Naive thymus-derived CD8-positive, alpha-beta T cell (primary cell): Measurements from ENCODE around the gene DNAJA1. TPM values are rescaled to one million over a fixed set of nuclear protein-coding genes. Genes with fewer than 3 reads are reported as not detected.
"Not testable (repeated sequence)": the region's sequence is repeated elsewhere in the genome, so short reads cannot be mapped to it uniquely, and the experiment has no call there.

Experiments used
- ATAC-seq, 2 donors: fragments of 150-1000 bp; cut with Tn5 transposase in 1 of 2; sonication (Bioruptor Pico), chemical (Tn5 transposase) in 1 of 2; 1 replicate in 1 of 2; 2 replicates in 1 of 2; pipeline ENCODE4 v1.10.0; 2021; ENCODE audit warnings: mild to moderate bottlenecking in 2 of 2, moderate library complexity in 2 of 2
- POLR2A ChIA-PET: fragments of 350-600 bp; sonication (Branson Sonifier 250); formaldehyde crosslinking; loops from one replicate; lab custom pipeline; 2021; ENCODE audit warnings: antibody characterized with exemption; lab: Charles Lee
- DNase-seq, 10 donors: peaks; one replicate each; pipeline versions ENCODE4 v3.0.0 to v3.0.0-alpha.2; 2020 to 2022
- H3K27ac Mint-ChIP-seq, 10 donors: one replicate each; pipeline ENCODE4 v1.8.0; 2020 to 2022; ENCODE audit warnings: mild to moderate bottlenecking in 10 of 10, mixed read lengths in 10 of 10, moderate library complexity in 4 of 10, inconsistent platforms in 1 of 10
- H3K27me3 Mint-ChIP-seq, 5 donors: one replicate each; pipeline ENCODE4 v1.8.0; 2021 to 2022; ENCODE audit warnings: mixed read lengths in 5 of 5
- H3K36me3 Mint-ChIP-seq, 3 donors: one replicate each; pipeline ENCODE4 v1.8.0; 2020 to 2022; ENCODE audit warnings: mixed read lengths in 3 of 3, mild to moderate bottlenecking in 2 of 3, inconsistent platforms in 1 of 3
- H3K4me1 Mint-ChIP-seq, 4 donors: one replicate each; pipeline ENCODE4 v1.8.0; 2021 to 2022; ENCODE audit warnings: mixed read lengths in 4 of 4
- H3K4me3 Mint-ChIP-seq, 10 donors: one replicate each; pipeline ENCODE4 v1.8.0; 2020 to 2022; ENCODE audit warnings: mild to moderate bottlenecking in 10 of 10, mixed read lengths in 10 of 10, moderate library complexity in 6 of 10, inconsistent platforms in 1 of 10
- H3K9me3 Mint-ChIP-seq, 9 donors: one replicate each; pipeline ENCODE4 v1.8.0; 2020 to 2022; ENCODE audit warnings: mixed read lengths in 9 of 9, mild to moderate bottlenecking in 3 of 9, inconsistent platforms in 1 of 9, moderate library complexity in 1 of 9
- polyA plus RNA-seq, 3 donors: library from polyadenylated mRNA; unstranded; fragments of 300-500 nt; fragmentation: Illumina TruSeq; gene quantifications; one replicate each; pipeline ENCODE4 v1.2.3, GENCODE V29; 2021
- total RNA-seq, 8 experiments: library from RNA in 2 of 8; stranded (reverse) in 2 of 8; gene quantifications; one replicate each; pipeline ENCODE4 v1.2.3 and lab custom pipeline; 2021 to 2026

Gene DNAJA1
- total RNA-seq (10 to 100 TPM; 70.7 to 71.3 TPM), polyA plus RNA-seq (100 to 1,000 TPM in 1 of 3 donors, 10 to 100 TPM in 2; 62.8 to 101 (median 70.7) TPM), total RNA-seq (lab: John Stamatoyannopoulos, UW) (106 to 841 (median 542) reads per million in 6 experiments)

- POLR2A ChIA-PET, result interaction anchor here (0.6 to 3.2 kb wide), 20 partner anchors 9 to 646 kb away, joined by 3 to 19 read pairs (median 4); partner anchors contain the start of genes APTX, B4GALT1, BAG1 and CHMP5
- Mint-ChIP-seq H3K4me1 (peaks cover 39 to 79% (median 75%) of the 10 kb centered on the region in 4 donors), H3K9me3 (no peaks in the 10 kb centered on the region), H3K27ac (peak within 1 kb of the TSS; percentile 83 to 98 (median 96)), H3K36me3 (peaks cover 0 to 59% (median 18%) of the 10 kb centered on the region in 3 donors), H3K27me3 (no peaks in the 10 kb centered on the region), H3K4me3 (peak within 1 kb of the TSS; percentile 84 to 98 (median 92))
- DNase-seq, result peak; percentile 91 to 97 (median 96)
- peak; percentile 79 to 83 for ATAC-seq
Measured at GRCh38 chr9:33024966-33025571, at the start of gene DNAJA1. DNAJA1 (plus strand) TSS chr9:33025273; CDS start chr9:33026485, 1,212 bp downstream.

- Mint-ChIP-seq H3K9me3 (no peaks in the 10 kb centered on the region), H3K4me1 (peaks cover 0 to 4% (median 0%) of the 10 kb centered on the region in 4 donors), H3K4me3 (no peak overlapping the region), H3K27ac (peak overlapping the region in 1 of 10 donors; percentile 9), H3K36me3 (peaks cover 11 to 48% (median 21%) of the 10 kb centered on the region in 3 donors), H3K27me3 (no peaks in the 10 kb centered on the region)
- DNase-seq (no peak), ATAC-seq (no peak)
- POLR2A ChIA-PET, result no interaction called here
Measured at GRCh38 chr9:32978051-32978450, 47.0 kb upstream of the DNAJA1 start.

GRCh38 chr9:32986971-32987370, 38.1 kb upstream of the DNAJA1 start:
- Mint-ChIP-seq H3K36me3 (peaks cover 7 to 85% (median 31%) of the 10 kb centered on the region in 3 donors), H3K9me3 (no peaks in the 10 kb centered on the region), H3K4me1 (peaks cover 0 to 11% (median 7%) of the 10 kb centered on the region in 4 donors), H3K4me3 (no peak overlapping the region), H3K27ac (peak overlapping the region in 1 of 10 donors; percentile 51), H3K27me3 (no peaks in the 10 kb centered on the region)
- POLR2A ChIA-PET, result no interaction called here
- DNase-seq (no peak), ATAC-seq (no peak)

- H3K4me1 Mint-ChIP-seq, result peaks cover 11 to 29% (median 16%) of the 10 kb centered on the region in 4 donors
- H3K27me3 Mint-ChIP-seq, result no peaks in the 10 kb centered on the region
- no peaks in the 10 kb centered on the region for H3K9me3 Mint-ChIP-seq
- DNase-seq (no peak), ATAC-seq (no peak)
- H3K36me3 Mint-ChIP-seq, result peaks cover 7 to 88% (median 22%) of the 10 kb centered on the region in 3 donors
- H3K27ac Mint-ChIP-seq, result peak overlapping the region in 1 of 10 donors; percentile 52
- POLR2A ChIA-PET, result no interaction called here
- H3K4me3 Mint-ChIP-seq, result no peak overlapping the region
Measured at GRCh38 chr9:32989660-32990059, 35.4 kb upstream of the DNAJA1 start.

GRCh38 chr9:32991897-32992594, 33.0 kb upstream of the DNAJA1 start:
- Mint-ChIP-seq H3K27ac (no peak overlapping the region), H3K4me1 (peaks cover 21 to 38% (median 26%) of the 10 kb centered on the region in 4 donors), H3K4me3 (no peak overlapping the region), H3K27me3 (no peaks in the 10 kb centered on the region), H3K36me3 (peaks cover 6 to 88% (median 21%) of the 10 kb centered on the region in 3 donors), H3K9me3 (no peaks in the 10 kb centered on the region)
- POLR2A ChIA-PET, result no interaction called here
- no peak for ATAC-seq
- no peak for DNase-seq

GRCh38 chr9:32992595-32993238, 32.4 kb upstream of the DNAJA1 start:
- Mint-ChIP-seq H3K27ac (peak overlapping the region in 2 of 10 donors; percentile 18 to 24), H3K36me3 (peaks cover 0 to 88% (median 17%) of the 10 kb centered on the region in 3 donors), H3K4me3 (no peak overlapping the region), H3K27me3 (no peaks in the 10 kb centered on the region), H3K9me3 (no peaks in the 10 kb centered on the region), H3K4me1 (peaks cover 27 to 45% (median 31%) of the 10 kb centered on the region in 4 donors)
- no peak for ATAC-seq
- no peak for DNase-seq
- POLR2A ChIA-PET, result no interaction called here

- Mint-ChIP-seq H3K4me1 (peaks cover 31 to 53% (median 49%) of the 10 kb centered on the region in 4 donors), H3K27ac (peak overlapping the region; percentile 94 to 99 (median 98)), H3K4me3 (peak overlapping the region; percentile 95 to 99 (median 98)), H3K36me3 (peaks cover 0 to 30% (median 9%) of the 10 kb centered on the region in 3 donors)
- POLR2A ChIA-PET, result interaction anchor here (0.6 to 1.5 kb wide), 3 partner anchors 24 to 289 kb away, joined by 3 to 5 read pairs (median 3); partner anchors contain the start of genes DNAJA1 and NFX1
- not testable (repeated sequence) for H3K27me3 Mint-ChIP-seq, ATAC-seq, H3K9me3 Mint-ChIP-seq
- peak in 3 of 10 donors; percentile 4 to 24 (median 22) for DNase-seq
Measured at GRCh38 chr9:33000682-33001055, 24.4 kb upstream of the DNAJA1 start.

- POLR2A ChIA-PET, H3K9me3 Mint-ChIP-seq, H3K27me3 Mint-ChIP-seq, H3K4me3 Mint-ChIP-seq, H3K36me3 Mint-ChIP-seq, DNase-seq, ATAC-seq: not testable (repeated sequence)
- Mint-ChIP-seq H3K27ac (peak overlapping the region in 1 of 10 donors; percentile 37), H3K4me1 (peaks cover 13 to 18% (median 17%) of the 10 kb centered on the region in 4 donors)
Measured at GRCh38 chr9:33005335-33005734, 19.7 kb upstream of the DNAJA1 start.

GRCh38 chr9:33007755-33008154, 17.3 kb upstream of the DNAJA1 start:
- POLR2A ChIA-PET, result no interaction called here
- DNase-seq (no peak), ATAC-seq (no peak)
- H3K36me3 Mint-ChIP-seq, result no peaks in the 10 kb centered on the region
- H3K4me3 Mint-ChIP-seq, result peak overlapping the region in 1 of 10 donors; percentile 24
- H3K27me3 Mint-ChIP-seq, result no peaks in the 10 kb centered on the region
- H3K4me1 Mint-ChIP-seq, result peaks cover under 1 to 8% (median 5%) of the 10 kb centered on the region in 4 donors
- no peaks in the 10 kb centered on the region for H3K9me3 Mint-ChIP-seq
- no peak overlapping the region for H3K27ac Mint-ChIP-seq

- Mint-ChIP-seq H3K9me3 (no peaks in the 10 kb centered on the region), H3K4me1 (peaks cover 0 to 9% (median 5%) of the 10 kb centered on the region in 4 donors), H3K27me3 (no peaks in the 10 kb centered on the region), H3K27ac (no peak overlapping the region), H3K36me3 (no peaks in the 10 kb centered on the region), H3K4me3 (no peak overlapping the region)
- POLR2A ChIA-PET, result no interaction called here
- ATAC-seq, result no peak
- DNase-seq, result no peak
Measured at GRCh38 chr9:33011831-33012230, 13.2 kb upstream of the DNAJA1 start.

- no peaks in the 10 kb centered on the region for H3K9me3 Mint-ChIP-seq
- H3K36me3 Mint-ChIP-seq, result peaks cover 0 to 2% (median 0%) of the 10 kb centered on the region in 3 donors
- H3K4me3 Mint-ChIP-seq, result no peak overlapping the region
- no peaks in the 10 kb centered on the region for H3K27me3 Mint-ChIP-seq
- peaks cover 0 to 9% (median 5%) of the 10 kb centered on the region in 4 donors for H3K4me1 Mint-ChIP-seq
- no peak for DNase-seq
- POLR2A ChIA-PET, result interaction anchor here (1.0 kb wide), 1 partner anchor 14 kb away, joined by 3 read pairs; no protein-coding TSS in a partner anchor
- no peak for ATAC-seq
- H3K27ac Mint-ChIP-seq, result no peak overlapping the region
Measured at GRCh38 chr9:33012328-33013069, 12.6 kb upstream of the DNAJA1 start.
